CD14-positive monocyte (primary cell): ENCODE data around the gene HMX3. TPM values are rescaled to one million over a fixed set of nuclear protein-coding genes. Genes with fewer than 3 reads are reported as not detected.
"Not testable (repeated sequence)": the region's sequence is repeated elsewhere in the genome, so short reads cannot be mapped to it uniquely, and the experiment has no call there.

ENCODE experiments used
- DNase-seq, 3 donors: peaks; one replicate each; pipeline ENCODE4 v3.0.0-alpha.2; 2011 to 2022
- H2AFZ ChIP-seq: 2 replicates; pipeline ENCODE4 v1.6.0; 2012; ENCODE audit warnings: mild to moderate bottlenecking, low read depth, low read length, inconsistent platforms; ENCODE audit not compliant: insufficient read depth, poor library complexity, severe bottlenecking
- H3K27ac ChIP-seq, 2 donors: 1 replicate in 1 of 2; 2 replicates in 1 of 2; pipeline ENCODE4 v1.5.1; 2012 to 2013; ENCODE audit warnings: low read length in 2 of 2, control low read depth in 1 of 2, inconsistent platforms in 1 of 2, low read depth in 1 of 2, mild to moderate bottlenecking in 1 of 2
- H3K27me3 ChIP-seq, 2 donors: one replicate each; pipeline versions ENCODE4 v1.6.0 to v1.6.1; 2011 to 2013; ENCODE audit warnings: low read length in 2 of 2; ENCODE audit not compliant: control insufficient read depth in 2 of 2, insufficient read depth in 2 of 2
- H3K36me3 ChIP-seq, 2 donors: replicated peaks in 1 of 2; 1 replicate in 1 of 2; 2 replicates in 1 of 2; pipeline versions ENCODE4 v1.5.1 to v1.6.1; 2012 to 2013; ENCODE audit warnings: low read length in 2 of 2, control low read depth in 1 of 2, inconsistent platforms in 1 of 2, mild to moderate bottlenecking in 1 of 2; ENCODE audit not compliant: insufficient read depth in 2 of 2, control insufficient read depth in 1 of 2
- H3K4me1 ChIP-seq, 2 donors: 1 replicate in 1 of 2; 2 replicates in 1 of 2; pipeline versions ENCODE4 v1.5.1 to v1.6.1; 2012 to 2013; ENCODE audit warnings: low read length in 2 of 2, control low read depth in 1 of 2, inconsistent platforms in 1 of 2, mild to moderate bottlenecking in 1 of 2, moderate library complexity in 1 of 2; ENCODE audit not compliant: insufficient read depth in 2 of 2, control insufficient read depth in 1 of 2
- H3K4me2 ChIP-seq: replicated peaks from 2 replicates; pipeline ENCODE3; 2012; ENCODE audit warnings: low read length, moderate library complexity, mild to moderate bottlenecking; ENCODE audit not compliant: poor library complexity, severe bottlenecking; ENCODE audit errors: extremely low read depth
- H3K4me3 ChIP-seq, 3 experiments: fragments of 200-600 bp in 1 of 3; sonication (generic) in 1 of 3; replicated peaks in 1 of 3; 1 replicate in 2 of 3; 2 replicates in 1 of 3; pipeline ENCODE4 v1.5.1; 2011 to 2013; ENCODE audit warnings: low read length in 3 of 3, mild to moderate bottlenecking in 3 of 3, control low read depth in 2 of 3, low read depth in 2 of 3, inconsistent platforms in 1 of 3, moderate library complexity in 1 of 3
- H3K79me2 ChIP-seq: 2 replicates; pipeline ENCODE4 v1.6.0; 2012; ENCODE audit warnings: mild to moderate bottlenecking, control low read depth, inconsistent platforms, low read length, moderate library complexity; ENCODE audit not compliant: insufficient read depth
- H3K9ac ChIP-seq: 2 replicates; pipeline ENCODE4 v1.6.0; 2017; ENCODE audit warnings: low read length, mild to moderate bottlenecking; ENCODE audit not compliant: insufficient read depth, poor library complexity, severe bottlenecking
- H3K9me3 ChIP-seq, 2 donors: replicated peaks in 1 of 2; 1 replicate in 1 of 2; 2 replicates in 1 of 2; pipeline versions ENCODE4 v1.5.1 to v1.6.1; 2012 to 2013; ENCODE audit warnings: low read length in 2 of 2, control low read depth in 1 of 2; ENCODE audit not compliant: control insufficient read depth in 1 of 2, insufficient read depth in 1 of 2
- H4K20me1 ChIP-seq: 2 replicates; pipeline ENCODE4 v1.6.0; 2012; ENCODE audit warnings: mild to moderate bottlenecking, low read length, control low read depth, moderate library complexity; ENCODE audit not compliant: insufficient read depth
- H3K27ac Mint-ChIP-seq, 7 donors: one replicate each; pipeline ENCODE4 v1.8.0; 2020; ENCODE audit warnings: mild to moderate bottlenecking in 7 of 7, mixed read lengths in 7 of 7, moderate library complexity in 6 of 7, inconsistent platforms in 2 of 7
- H3K27me3 Mint-ChIP-seq, 3 donors: one replicate each; pipeline ENCODE4 v1.8.0; 2021 to 2022; ENCODE audit warnings: low read depth in 3 of 3, mild to moderate bottlenecking in 3 of 3, mixed read lengths in 3 of 3, moderate library complexity in 3 of 3, inconsistent platforms in 1 of 3
- H3K36me3 Mint-ChIP-seq, 2 donors: one replicate each; pipeline ENCODE4 v1.8.0; 2020; ENCODE audit warnings: mixed read lengths in 2 of 2, inconsistent platforms in 1 of 2, mild to moderate bottlenecking in 1 of 2
- H3K4me1 Mint-ChIP-seq: one replicate; pipeline ENCODE4 v1.8.0; 2020; ENCODE audit warnings: mild to moderate bottlenecking, mixed read lengths
- H3K4me3 Mint-ChIP-seq, 2 donors: one replicate each; pipeline ENCODE4 v1.8.0; 2020; ENCODE audit warnings: mild to moderate bottlenecking in 2 of 2, mixed read lengths in 2 of 2, moderate library complexity in 1 of 2
- H3K9me3 Mint-ChIP-seq, 7 donors: one replicate each; pipeline ENCODE4 v1.8.0; 2020 to 2022; ENCODE audit warnings: mixed read lengths in 7 of 7, mild to moderate bottlenecking in 6 of 7, moderate library complexity in 6 of 7, inconsistent platforms in 2 of 7
- CTCF ChIP-seq: fragments of 200-600 bp; IDR thresholded peaks from one replicate; pipeline ENCODE4 v1.8.0; 2022; ENCODE audit warnings: antibody characterized with exemption, mild to moderate bottlenecking
- WGBS: methylation state at CpG from one replicate; pipeline ENCODE4 v1.1.5; 2013; ENCODE audit warnings: missing lambda C conversion rate; ENCODE audit not compliant: insufficient coverage; 5-methylcytosine and 5-hydroxymethylcytosine counted together
- intact Hi-C, 2 donors: fragments of 100-400 bp; cut with micrococcal nuclease; formaldehyde crosslinking; loops; one replicate each; pipeline versions ENCODE4 v1.15.0 to v1.15.1; 2023
- polyA plus RNA-seq, 3 donors: library from polyadenylated mRNA; depleted of rRNA in 1 of 3; unstranded in 2 of 3; stranded (reverse) in 1 of 3; fragments of 300-500 nt in 2 of 3; fragments of >200 nt in 1 of 3; fragmentation: Illumina TruSeq in 2 of 3; gene quantifications; 1 replicate in 2 of 3; 2 replicates in 1 of 3; pipeline ENCODE4 v1.2.3, GENCODE V29; 2012 to 2021

HMX3 gene
- polyA plus RNA-seq, 3 donors: not detected

- no peak overlapping the region for H3K27ac ChIP-seq
- 100% methylated on average over 3 of the region's 9 CpGs for WGBS
- H3K9ac ChIP-seq: no peak overlapping the region
- Mint-ChIP-seq H3K36me3 (peaks cover 51 to 65% of the 10 kb centered on the region in 2 donors), H3K27me3 (no peaks in the 10 kb centered on the region), H3K9me3 (peaks cover 0 to 7% (median 2%) of the 10 kb centered on the region in 7 donors), H3K4me1 (no peaks in the 10 kb centered on the region), H3K4me3 (no peak overlapping the region), H3K27ac (peak overlapping the region in 1 of 7 donors; percentile 50)
- no peak for TF ChIP-seq CTCF
- no peaks in the 10 kb centered on the region for H3K4me1 ChIP-seq
- no peaks in the 10 kb centered on the region for H3K9me3 ChIP-seq
- DNase-seq: no peak
- H4K20me1 ChIP-seq: no peaks in the 10 kb centered on the region
- H3K4me3 ChIP-seq: no peak overlapping the region
- no peak overlapping the region for H2AFZ ChIP-seq
- intact Hi-C loops: no loop called here
- no peaks in the 10 kb centered on the region for H3K27me3 ChIP-seq
- peaks cover 4% of the 10 kb centered on the region for H3K79me2 ChIP-seq
- no peak overlapping the region for H3K4me2 ChIP-seq
- H3K36me3 ChIP-seq: peaks cover 2 to 57% of the 10 kb centered on the region in 2 donors
Observed at GRCh38 chr10:123175389-123176387, 39.9 kb downstream of the HMX3 start.

GRCh38 chr10:123178390-123178789 is 42.6 kb downstream of the HMX3 start:
- H3K4me3 ChIP-seq, H3K4me1 ChIP-seq, H3K27me3 Mint-ChIP-seq, H3K27ac Mint-ChIP-seq, intact Hi-C loops, H2AFZ ChIP-seq, H3K27me3 ChIP-seq, H3K9ac ChIP-seq, H3K9me3 ChIP-seq, H4K20me1 ChIP-seq, H3K4me2 ChIP-seq, H3K4me3 Mint-ChIP-seq, H3K79me2 ChIP-seq, H3K4me1 Mint-ChIP-seq, H3K27ac ChIP-seq, DNase-seq: not testable (repeated sequence)
- H3K36me3 ChIP-seq: peaks cover 2 to 40% of the 10 kb centered on the region in 2 donors
- Mint-ChIP-seq H3K9me3 (peaks cover 11 to 17% (median 16%) of the 10 kb centered on the region in 7 donors), H3K36me3 (peaks cover 43 to 54% of the 10 kb centered on the region in 2 donors)
- WGBS: no CpG with 5 or more reads among the region's 4 CpGs
